Left ventricle myocardium superior (tissue), 1 donor: ENCODE results near the gene MEIS1. TPM values are rescaled to one million over a fixed set of nuclear protein-coding genes. Genes with fewer than 3 reads are reported as not detected.

Experiments used
- ATAC-seq: fragments of 200-7000 bp; cut with Tn5 transposase; one replicate; pipeline ENCODE4 v1.9.1; 2020; ENCODE audit warnings: mild to moderate bottlenecking, moderate library complexity
- DNase-seq: peaks from one replicate; pipeline ENCODE4 v3.0.0-alpha.2; 2020
- intact Hi-C: fragments of 100-400 bp; cut with micrococcal nuclease; formaldehyde crosslinking; loops from one replicate; pipeline ENCODE4 v1.11.0; 2022
- total RNA-seq: library from RNA; stranded (reverse); fragmentation: NEBNext Ultra II Directional; extraction: Animal tissue kit (Norgen Biotek cat#: 25700); gene quantifications from one replicate; pipeline ENCODE4 v1.2.1, GENCODE V29; 2021
- donor health status: DM: no; HTN: yes; CAD: no; lungs with severe emphysema.

Gene MEIS1
- total RNA-seq, 1 donor from 2014 or later, result 40.8 TPM

DNA sequence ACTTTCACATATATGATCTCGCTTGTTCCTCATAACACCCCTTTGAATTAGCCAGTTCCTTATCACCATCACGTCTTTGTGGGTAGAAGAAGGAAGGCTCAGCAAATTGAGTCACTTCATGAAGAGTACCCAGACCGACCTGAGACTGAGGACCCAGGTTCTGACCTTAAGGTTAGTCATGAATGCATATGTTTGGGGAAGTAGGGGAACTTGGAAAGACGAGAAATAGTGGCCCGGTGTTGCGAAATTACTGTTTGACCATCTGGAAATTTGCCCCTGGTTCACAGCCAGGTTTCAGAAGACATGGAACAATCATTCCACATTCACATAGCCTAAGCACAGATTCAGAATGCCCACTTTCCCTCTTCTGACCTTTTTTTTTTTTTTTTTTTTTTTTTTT lies 59.8 kb downstream of the MEIS1 start:
- intact Hi-C loops, result no loop called here
- ATAC-seq, result peak; percentile 51
- no peak for DNase-seq

DNA sequence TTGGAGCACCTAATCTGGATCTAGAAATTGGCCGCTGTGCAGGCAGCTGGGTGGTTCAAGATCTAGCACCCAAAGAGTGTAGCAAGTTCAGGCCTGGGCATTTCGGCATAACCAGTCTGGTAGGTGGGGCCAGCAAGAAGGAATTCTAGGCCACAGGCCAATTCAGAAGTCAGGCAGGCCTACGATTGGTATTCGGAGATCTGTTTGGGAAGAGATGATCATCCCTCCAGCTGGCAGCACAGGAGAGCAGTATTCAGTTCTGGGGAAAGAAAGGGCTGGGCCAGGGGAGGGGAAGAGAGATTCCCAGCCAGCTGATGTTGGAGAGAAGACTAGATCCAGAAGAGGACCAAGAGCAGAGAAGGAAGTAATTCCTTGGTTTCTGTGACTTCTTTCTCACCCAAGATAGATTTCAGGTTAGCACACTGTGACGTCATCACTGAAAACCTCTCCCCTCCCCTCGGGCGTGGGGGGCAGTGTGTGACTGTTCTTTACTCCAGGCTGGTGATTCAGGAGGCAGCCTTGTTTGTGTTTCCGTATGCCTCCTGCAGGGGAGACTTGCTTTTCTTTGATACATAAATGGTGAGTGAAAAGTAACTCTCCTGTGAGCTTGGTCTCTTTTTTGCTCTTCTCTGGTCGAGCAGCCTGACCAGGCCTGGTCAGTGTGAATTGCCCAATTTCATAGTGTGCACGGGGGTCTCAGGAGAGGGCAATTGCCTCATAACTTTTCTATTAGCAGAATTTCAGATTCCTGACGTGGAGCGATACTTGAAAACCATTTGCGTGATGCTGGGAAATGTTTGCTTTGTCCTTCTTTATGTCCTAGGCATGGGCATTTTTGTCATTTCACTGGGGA lies 61.1 kb downstream of the MEIS1 start:
- ATAC-seq (peak; percentile 80), DNase-seq (peak; percentile 40)
- intact Hi-C loops, result no loop called here

DNA sequence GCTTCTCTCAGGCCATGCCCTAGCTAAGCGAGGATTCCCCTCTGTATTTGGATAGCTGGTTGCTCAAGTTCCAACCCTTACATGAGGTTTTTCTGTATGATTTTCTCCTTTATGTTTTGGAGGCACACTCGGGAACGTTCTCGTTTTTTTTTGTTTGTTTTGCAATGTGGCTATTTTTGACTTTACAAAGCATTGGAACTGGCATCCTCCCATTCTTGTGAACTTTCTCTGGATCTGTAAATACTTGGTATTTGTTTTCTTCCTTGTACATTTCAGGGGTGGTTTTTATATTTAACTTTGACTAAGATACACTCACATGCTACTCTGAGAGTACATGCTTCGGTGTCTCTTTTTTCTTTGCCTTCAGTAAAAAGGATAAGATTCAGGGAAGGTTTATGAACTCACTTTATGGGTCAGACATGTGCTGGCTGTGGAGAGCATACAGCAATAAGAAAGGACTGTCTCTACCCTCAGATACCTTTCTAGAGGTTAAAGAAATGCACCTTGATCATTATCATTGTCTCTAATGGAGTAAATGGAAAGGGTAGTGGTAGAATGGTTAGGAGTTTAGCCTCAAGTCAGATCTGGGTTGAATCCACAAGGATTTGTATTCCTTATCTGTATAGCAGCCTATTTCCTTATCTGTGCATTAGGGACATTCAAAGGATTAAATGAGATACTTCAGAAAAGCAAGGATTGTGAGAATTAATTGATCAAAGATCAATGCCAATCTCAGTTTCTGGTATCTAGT lies 61.9 kb downstream of the MEIS1 start:
- intact Hi-C loops, result no loop called here
- ATAC-seq (no peak), DNase-seq (no peak)

DNA sequence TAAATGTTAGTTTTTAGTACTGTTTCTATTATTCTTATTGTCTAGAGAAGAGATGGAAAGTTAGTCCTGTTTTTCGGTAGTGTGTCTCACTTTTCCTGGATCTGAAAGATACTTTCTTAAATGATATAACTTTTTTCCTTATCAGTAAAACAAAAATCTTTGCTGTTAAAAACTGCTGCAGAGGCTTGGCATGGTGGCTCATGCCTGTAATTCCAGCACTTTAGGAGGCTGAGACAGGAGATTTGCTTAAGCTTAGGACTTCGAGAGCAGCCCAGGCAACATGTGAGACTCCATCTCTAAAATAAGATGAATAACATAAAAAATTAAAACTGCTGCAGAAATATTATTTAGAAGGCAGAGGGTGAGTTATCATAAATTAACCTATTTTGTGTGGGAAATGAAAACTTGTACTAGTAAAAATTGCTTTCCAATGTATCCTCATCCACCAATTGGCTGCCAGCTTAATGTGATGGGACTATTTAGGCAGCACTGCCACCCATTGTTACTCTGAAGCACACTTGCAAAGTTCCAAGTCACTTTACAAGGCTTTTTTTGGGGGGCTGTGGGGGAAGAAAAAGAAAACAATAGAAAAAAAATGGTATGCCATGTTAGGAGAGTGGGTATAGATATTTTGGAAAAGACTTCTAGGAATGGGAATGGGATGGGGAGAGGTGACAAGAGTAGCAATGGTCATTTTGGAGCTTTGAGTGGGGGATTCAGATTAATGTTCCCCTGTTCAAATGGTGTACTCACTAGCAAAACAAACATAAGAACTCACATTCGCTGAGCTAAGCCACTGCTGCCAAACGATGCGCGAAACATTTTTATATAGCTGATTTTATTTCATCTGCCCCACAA lies 62.7 kb downstream of the MEIS1 start:
- no peak for ATAC-seq
- no peak for DNase-seq
- intact Hi-C loops, result no loop called here

DNA sequence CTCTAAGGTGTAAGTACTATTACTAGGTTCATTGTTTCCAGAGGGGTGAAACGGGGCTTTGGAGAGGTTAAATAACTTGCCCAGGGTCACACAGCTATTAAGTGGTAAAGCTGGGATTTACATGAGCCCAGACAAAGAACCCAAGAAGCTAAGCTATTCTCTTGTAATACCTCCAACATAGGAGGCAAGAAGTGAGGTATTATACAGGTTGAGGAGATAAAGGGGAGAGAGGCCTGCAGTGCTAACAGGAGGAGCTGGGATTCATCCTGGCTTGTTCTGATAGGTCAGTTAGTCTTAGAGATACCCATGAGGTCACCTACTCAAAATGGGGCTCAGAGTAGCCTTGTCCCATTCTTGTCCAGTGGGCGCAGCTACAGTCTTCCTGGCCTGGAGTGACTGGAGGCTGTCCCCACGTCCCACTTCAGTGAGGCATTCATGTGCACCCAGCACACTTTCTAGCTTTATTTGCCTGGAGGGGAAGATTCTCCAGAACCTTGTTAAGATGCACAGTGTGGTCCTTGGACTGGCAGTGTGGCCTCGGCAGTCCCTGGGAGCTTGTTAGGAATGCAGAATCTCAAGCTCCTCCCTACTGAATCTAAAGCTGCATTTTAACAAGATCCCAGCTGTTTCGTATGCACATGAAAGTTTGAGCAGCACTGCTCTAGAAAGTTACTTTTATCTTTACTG lies 63.5 kb downstream of the MEIS1 start:
- ATAC-seq, result no peak
- intact Hi-C loops, result no loop called here
- DNase-seq, result no peak

DNA sequence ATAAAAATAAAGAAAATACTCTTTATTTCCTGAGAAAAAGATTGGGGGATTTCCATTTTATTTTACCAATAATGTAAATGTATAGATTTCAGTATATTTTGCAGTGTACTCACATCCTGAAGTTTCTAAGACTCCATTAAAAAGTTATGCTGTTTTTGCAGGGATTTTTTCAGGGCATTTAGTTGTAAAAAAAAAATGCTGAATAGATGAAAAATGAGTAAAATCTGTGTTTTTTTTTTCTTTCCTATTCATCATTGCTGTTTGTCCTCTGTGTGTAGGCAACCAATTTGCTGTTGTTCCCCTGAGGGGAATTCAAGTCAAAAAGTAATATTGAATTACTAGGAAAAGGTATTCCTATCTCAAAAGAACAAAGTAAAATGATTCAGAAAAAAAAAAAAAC lies 66.3 kb downstream of the MEIS1 start:
- ATAC-seq, result no peak
- intact Hi-C loops, result no loop called here
- no peak for DNase-seq

DNA sequence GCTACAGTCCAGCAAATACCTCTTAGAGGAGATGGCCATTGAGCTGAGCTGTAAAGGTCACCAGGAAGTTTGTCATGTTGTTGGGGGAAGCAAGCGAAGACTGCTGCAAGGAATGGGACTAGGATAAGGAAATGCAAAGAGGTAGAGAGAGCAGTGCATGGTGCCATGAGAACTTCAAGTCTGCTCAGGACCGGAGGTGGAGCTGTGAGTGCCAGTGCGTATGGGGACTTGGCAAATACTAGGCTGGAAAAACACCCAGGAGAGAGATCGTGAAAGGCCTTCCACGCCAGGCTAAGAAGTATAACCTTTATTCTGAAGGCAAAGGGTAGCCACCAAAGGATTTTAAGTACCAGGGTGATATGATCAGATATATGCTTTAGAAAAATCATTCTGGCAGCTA lies 71.3 kb downstream of the MEIS1 start:
- intact Hi-C loops, result no loop called here
- DNase-seq, result no peak

DNA sequence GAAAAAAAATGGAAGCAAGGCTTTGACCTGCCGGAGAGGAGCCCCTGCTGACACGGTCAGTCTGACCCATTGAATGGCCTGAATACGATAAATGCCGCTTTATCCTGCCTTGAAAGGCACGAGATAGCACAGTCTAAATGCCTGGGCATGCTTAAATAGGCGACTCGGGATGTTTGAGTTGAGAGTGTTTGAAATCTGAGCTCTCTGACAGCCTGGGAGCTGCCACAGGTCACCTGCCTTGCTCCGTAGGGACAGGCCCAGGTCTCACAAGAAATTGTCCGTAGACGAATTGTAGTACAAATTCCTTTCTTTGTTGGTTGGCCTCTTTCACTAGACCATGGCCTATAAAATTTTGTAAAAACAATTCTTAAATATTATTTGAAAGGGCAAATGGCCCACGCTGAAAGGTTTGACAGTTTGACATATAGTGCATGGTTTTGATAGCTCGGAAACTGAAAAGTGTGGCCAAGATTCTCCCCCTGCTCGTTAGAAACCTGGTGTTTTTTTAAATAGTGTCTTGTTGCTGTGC lies 72.8 kb downstream of the MEIS1 start:
- ATAC-seq (peak; percentile 89), DNase-seq (no peak)
- intact Hi-C loops, result no loop called here

More for the DNA sequence above, 71.3 kb downstream of the MEIS1 start:
- ATAC-seq, result peak; percentile 43

DNA sequence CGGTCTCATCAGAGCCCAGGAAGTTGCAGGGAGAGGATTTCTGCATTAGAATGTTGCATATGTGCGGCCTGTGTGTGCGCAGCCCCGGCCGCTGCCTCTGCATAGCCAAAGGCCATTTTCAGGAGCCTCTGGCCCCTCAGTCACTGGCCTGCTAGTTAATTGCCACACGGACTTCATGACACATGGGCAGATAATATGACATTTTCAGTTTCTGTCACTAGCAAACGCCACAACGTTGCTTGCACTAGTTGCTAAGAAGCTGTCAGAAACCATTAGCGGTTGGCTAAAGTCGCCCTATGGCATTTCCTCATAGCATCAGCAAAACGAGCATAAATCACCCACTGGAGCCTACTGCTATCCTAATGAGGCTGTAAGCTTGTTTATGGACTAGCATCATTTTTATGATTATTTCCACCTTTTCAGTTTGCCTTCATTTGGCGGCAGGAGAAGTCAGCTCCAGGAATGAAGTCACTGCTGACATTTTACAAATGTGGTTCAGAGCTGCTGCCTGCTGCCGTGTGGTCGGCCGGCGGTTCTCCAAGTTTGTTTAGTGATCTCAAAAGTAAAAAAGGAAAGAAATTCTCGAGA lies 73.7 kb downstream of the MEIS1 start:
- no peak for DNase-seq
- ATAC-seq, result peak; percentile 27
- intact Hi-C loops, result no loop called here

DNA sequence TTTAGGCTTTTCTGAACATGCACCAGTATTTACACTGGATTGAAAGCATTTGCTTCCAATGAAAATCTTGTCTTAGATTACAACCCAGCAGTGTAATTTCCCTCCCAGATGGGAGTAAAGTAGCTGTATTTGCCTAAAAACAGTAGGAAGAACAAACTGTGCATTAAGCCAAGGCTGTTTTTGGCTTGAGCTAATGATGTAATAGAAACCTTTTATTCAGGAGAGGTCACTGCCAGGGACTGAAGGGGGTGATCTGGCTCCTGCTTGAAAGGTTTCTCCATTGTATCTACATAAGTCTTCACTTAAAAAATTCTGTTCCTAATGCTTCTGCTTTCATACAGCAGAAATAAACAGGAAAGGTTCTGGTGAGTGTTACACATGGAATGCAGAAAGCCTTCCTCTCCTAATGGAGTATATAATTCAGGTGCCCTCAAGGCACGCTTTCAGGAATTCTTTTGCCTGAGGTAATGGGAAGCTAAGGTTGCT lies 74.4 kb downstream of the MEIS1 start:
- no peak for DNase-seq

DNA sequence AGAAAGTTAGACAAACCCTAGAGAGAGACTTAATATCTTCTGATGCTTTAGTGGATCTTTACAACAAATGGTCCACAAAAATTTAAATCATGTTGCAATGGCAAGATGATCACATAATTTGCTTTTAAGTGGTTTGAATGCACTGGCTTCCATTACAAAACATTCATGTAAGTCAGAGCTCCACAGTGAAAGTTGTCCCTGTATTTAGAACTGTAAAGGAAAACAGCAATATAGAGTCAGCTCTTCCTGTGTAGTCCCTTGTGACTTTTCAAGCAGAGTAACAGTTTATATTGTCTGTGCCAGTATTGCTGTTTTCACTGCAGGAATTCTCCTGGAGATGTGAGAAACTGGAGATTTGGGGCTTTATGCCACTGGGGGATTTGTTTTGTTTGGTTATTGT lies 77.7 kb downstream of the MEIS1 start:
- ATAC-seq, result no peak
- intact Hi-C loops, result no loop called here

More for the DNA sequence above, 74.4 kb downstream of the MEIS1 start:
- intact Hi-C loops, result no loop called here
- peak; percentile 36 for ATAC-seq

DNA sequence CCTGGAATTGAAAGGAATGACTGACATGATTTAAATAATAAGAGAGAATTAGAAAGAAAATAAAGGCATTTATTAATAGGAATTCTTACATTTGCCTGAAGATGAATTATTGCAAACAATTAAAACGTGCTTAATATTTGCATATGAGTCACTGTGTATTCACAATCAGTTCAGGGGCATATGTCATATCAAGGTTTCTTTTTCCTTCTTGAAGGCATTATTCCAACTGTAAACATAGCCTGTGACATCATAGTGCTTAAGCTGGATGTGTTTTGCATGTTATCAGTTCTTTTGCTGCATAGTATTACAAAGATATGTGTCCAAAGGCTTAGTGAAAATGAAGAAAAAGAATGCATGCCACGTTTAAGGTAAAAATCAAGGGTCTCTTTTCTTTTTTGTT lies 80.8 kb downstream of the MEIS1 start:
- intact Hi-C loops, result no loop called here

More for the DNA sequence above, 77.7 kb downstream of the MEIS1 start:
- no peak for DNase-seq

DNA sequence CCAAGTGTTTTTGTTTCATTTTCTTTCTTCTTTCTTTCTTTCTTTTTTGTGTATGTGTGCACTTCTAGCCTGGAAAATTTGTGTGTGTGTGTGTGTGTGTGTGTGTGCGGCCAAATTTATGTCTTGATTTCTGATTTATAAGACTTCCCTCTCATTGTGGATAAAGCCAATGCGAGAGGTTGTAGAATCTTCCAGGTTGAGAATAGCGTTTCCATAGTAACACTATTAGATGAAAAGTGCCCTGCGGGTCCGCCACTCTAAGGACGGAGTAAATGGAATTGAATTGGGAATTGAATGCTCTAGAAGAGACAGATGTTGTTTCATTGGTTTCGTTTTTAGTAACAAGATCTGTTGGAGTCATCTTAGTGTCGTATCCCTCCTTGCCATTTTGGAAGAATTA lies 81.6 kb downstream of the MEIS1 start:
- ATAC-seq (no peak), DNase-seq (no peak)
- intact Hi-C loops, result no loop called here

More for the DNA sequence above, 80.8 kb downstream of the MEIS1 start:
- DNase-seq, result no peak
- peak; percentile 48 for ATAC-seq

DNA sequence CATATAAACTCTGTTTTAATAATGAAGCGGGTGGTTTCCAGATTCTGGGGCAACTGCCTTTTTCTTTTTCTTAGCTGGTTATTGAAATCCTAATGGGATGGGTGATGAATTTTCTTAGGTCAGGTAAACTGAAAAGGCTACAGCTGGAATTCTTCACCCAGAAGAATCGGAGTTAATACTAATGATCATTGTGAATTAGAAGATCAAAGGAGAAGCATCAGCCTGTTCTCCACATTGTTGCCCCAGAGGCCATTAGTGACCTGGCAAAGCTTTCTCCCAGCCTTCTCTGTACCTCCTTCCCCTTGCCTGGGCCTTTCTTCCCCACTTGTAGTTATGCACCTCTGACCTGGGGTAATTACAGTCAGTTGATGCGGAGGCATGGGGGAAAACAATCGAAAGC lies 82.8 kb downstream of the MEIS1 start:
- ATAC-seq, result no peak
- no peak for DNase-seq
- intact Hi-C loops, result no loop called here

DNA sequence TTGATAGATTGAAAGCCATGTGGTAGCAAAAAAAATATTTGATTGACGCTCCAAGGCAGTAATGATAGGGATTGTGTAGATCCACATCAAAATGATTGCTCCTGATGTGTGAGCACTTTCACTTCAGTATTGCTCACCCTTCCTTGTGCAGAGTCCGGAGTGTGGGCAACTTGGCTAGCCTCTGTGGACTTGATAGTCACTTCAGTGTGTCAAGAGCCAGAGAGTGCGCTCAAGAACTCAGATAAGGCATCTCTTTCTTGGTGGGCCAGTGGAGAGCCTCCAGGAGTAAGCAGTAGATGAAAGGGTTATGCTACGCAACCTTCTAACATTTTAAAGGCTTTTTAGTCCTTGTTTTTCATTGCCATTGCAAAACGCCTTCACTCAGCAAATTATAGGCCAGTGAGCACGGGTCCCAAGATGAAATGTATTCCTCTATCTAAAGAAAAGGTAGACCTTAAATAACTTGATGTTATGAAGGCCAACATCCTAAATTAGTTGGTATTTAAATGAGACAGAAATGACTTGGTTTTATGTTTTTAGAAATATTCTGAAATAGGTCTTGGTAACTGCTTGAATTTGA lies 84.4 kb downstream of the MEIS1 start:
- intact Hi-C loops, result no loop called here
- DNase-seq (no peak), ATAC-seq (no peak)

DNA sequence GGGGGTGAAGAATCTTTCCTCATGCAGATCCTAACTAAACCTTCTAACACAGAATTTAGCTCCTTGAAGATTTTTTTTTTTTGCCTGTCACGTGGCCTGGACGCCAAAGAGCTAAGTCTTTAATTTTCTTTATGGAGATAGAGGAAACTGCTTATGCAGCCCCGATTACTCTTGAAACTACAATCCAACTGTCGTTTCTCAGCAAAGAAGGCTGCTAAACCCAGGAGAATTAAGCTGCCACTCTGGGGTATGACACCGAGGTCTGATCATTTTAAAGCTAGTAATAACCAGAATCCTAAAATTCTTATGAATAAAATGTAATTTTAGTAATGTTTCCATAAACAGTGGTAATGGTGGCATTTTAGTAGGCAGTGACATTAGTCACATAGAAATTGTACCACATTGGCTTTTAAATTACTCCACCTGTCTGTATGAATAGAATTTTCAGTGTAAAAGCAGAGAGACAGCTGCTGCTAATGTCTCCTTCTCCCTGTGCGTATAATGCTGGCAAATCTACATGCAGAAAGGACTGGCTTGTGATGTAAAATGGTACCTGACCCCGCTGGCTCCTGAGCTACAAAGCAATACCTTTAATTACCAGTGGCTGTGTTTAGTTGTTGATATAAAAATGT lies 86.5 kb downstream of the MEIS1 start:
- no peak for ATAC-seq
- no peak for DNase-seq
- intact Hi-C loops, result no loop called here

DNA sequence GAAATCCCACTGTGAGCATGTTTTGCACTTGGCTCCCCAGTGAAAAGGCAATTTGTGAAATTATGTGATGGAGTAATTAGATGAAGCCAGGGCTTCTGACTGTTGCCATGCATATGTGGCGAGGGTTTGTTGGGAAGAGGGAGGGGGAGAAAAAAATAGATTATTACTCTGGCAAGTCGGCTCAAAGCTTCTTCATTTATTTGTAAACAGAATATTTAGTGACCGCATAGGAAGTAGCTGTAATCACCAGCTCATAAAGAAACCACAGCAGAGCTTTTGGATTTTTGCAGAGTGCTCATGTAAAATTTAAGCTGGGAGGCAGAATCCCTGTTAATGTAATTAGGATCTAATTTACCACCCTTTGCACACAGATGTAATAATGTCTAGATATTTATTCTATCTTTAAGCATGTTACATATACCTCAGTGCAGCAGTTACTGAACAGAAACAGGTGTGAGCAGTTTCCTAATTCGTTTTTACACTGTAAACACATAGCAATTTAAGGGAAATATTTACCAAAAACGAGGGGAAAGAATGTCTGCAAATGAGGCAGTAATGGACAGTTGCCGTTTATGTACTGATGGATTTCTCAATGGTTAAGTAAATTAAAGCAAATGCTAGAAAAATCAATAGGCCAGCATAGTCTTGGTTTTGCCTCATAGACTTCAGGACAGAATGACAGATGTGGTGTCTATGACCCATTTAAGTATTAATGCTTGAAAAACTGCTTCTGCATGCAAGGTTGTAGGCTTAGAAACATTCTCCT lies 87.9 kb downstream of the MEIS1 start:
- intact Hi-C loops, result no loop called here
- ATAC-seq (no peak), DNase-seq (no peak)
